Activated T-helper 1 cell treated with Interleukin-2 at 50 U/mL for 16 hours (primary cell): ENCODE results near the gene CACNA1F.

Experiments
- DNase-seq: peaks from one replicate; pipeline ENCODE4 v3.0.0-alpha.2; 2020; ENCODE audit warnings: low read depth

CACNA1F gene

DNA sequence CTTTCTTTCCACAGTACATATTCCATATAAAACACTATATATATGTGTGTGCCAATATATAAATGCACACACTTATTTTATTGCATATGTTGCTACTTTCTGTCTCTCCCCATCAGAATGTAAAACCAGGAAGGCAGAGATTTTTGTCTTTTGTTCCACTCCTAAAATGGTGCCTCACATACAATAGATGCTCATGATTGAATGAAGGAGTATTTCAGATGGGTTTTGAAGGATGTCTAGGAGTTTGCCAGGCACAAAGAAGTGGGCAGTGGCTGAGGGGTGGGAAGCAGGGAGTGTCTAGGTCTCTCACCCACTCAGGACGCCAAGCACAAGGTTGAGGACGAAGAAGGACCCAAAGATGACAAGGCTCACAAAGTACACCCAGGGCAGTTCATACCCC, 5.4 kb downstream of the CACNA1F start:
- DNase-seq: no peak

DNA sequence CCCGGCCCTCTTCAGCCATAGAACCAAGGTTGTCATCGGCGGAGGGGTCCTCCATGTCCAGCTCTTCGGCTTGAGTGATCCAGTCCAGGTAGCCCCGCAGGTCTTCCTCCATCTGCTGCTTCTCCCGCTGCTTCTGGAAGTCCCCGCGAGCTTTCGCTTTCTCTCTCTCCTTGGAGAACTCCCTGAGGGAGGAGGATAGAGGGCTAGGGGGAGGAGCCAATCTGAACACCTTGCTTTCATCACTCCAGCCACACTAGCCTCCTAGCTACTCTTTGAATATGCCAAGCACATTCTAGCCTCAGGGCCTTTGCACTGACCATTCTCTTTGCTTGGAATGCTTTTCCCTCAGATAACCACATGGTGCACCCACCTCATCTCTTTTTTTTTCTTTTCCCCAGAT, 6.2 kb downstream of the CACNA1F start:
- DNase-seq: no peak

DNA sequence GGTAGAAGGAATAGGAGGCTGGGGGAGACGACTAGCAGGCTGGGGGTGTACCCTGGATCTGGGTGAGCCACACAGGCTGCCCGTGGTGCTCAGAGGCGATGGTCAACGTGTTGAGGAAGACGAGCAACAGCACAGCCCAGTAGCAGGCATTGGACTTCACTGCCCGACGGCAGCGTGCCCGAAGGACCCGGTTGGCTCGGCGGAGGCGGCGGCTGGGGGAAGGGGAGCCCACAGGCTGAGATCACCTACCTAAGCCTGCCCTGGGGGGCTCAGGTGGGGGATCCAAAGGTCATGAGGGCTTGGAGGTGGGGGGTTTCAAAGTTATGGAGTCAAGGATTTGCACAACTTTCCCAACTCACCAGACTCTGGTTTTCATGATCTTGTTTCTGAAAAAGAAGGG, 7.3 kb downstream of the CACNA1F start:
- DNase-seq: no peak

DNA sequence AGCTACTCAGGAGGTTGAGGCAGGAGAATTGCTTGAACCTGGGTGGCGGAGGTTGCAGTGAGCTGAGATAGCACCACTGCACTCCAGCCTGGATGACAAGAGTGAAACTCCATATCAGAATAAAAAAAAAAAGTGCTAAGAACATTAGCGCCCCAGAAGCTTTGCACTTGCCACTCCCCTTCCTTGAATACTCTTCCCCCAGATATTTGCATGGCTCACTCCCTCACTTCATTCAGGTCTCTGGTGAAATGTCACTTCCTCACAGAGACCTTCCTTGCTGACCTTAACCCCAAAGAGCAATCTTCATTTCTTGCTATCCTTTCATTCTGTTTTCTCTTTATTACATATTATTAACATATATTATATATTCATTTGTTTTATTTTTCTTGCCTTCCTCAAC, 11.3 kb downstream of the CACNA1F start:
- no peak for DNase-seq

DNA sequence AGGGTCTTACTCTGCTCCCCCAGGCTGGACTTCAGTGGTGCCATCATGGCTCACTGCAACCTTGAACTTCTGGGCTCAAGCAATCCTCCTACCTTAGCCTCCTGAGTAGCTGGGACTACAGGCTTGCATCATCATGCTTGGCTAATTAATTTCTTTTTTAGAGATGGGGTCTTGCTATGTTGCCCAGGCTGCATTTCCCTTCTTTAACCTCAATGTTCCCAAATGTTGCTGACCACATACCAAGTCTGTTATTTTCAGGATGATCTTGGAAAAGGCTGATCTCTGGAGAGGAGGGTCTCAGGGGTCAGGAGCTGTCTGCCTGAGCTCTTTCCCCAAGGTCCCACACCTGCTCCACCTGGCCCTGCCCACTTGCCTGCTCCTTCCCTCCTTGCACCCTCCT, 13.0 kb downstream of the CACNA1F start:
- no peak for DNase-seq

DNA sequence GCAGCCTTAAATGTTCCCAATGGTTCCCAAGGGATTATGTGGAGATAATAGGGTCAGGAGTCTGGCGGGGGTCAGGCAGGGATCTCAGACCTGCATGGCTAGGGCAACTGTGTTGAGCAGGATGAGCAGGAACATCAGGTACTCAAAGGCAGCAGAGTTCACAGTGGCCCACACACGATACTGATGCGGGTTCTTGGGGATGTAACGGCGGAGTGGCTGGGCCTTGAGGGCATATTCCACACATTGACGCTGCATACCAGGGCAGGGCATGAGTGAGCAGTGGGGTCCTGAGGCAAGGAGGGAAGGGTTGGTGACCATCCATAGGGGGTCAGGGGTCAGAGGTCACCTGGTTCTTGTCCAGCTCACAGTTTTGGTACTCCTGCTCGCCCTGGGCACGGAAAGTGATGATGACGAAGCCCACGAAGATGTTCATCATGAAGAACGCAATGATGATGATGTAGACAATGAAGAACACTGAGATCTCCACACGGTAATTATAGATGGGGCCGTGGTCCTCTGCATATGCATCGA, 18.1 kb downstream of the CACNA1F start:
- DNase-seq: no peak

DNA sequence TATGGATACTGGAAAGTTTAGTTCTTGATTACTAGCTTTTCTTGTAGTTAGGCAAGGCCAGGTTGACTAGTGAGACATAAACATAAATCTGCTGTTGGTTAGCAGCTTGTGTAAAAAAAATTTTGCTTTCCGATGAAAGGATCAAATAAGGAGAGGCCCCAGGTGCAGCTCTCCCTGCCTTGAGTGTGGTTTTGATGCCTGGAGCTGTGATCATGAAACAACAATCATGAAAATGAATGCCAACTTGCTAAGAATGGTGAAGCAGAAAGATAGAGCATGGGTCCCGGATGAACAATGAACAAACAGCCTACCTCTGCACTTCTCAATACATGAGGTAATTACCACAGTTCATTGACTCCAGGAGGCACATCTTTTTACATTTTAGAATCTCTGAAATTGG, 18.7 kb downstream of the CACNA1F start:
- no peak for DNase-seq

DNA sequence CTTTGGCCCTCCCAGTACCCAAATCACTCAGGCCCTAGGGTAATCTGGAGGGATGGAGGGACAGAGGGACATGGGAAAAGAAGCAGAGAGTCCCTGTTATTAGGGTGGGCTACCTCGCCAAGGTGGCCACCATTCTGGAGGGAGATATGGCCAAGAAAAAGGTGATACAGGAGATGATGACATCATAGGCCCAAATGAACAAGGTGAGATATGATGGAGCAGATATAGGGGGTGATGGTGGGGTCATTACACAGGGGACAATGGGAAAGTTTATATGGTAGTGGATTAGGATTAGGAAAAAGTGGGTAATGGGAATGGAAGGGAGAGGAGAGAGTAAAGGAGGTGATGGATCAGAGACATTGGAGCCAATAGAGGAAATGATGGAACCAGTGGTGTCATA, 20.3 kb downstream of the CACNA1F start:
- DNase-seq: no peak

DNA sequence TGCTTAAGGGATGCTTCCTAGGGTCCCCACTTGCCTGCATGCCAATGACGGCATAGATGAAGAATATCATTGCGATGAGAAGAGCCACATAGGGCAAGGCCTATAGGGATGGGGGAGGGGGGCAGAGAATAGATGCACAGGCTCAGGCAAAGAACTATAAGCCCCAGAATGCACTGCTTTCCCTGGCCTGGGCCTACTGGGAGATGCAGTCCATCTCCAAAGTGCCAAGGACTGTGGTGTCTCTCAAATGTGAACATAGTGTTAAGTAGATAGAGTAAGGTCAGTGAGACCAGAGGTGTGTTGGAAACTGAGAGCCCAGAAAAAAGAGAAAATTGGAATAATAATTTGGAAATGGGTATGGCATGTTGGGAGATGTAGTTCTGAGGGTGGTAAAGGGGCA, 20.9 kb downstream of the CACNA1F start:
- DNase-seq: no peak

DNA sequence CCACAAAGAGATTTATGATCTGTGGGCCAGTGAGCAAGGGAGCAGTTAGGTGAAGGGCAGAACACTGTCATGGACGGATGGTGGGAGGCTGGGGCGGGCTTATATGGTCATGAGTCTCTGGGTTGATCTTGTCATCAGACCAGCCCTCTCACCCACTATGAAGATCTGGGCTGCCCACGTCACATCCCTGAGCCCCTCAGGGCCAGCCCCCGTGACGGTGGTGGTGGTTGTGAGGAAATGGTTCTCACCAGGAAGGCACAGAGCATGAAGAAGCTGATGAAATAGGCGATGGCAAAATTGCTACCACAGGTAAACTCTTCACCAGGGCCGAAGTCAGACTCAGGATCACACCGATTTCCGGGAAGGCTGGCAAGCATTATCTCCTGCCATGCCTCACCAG, 22.1 kb downstream of the CACNA1F start:
- DNase-seq: no peak

DNA sequence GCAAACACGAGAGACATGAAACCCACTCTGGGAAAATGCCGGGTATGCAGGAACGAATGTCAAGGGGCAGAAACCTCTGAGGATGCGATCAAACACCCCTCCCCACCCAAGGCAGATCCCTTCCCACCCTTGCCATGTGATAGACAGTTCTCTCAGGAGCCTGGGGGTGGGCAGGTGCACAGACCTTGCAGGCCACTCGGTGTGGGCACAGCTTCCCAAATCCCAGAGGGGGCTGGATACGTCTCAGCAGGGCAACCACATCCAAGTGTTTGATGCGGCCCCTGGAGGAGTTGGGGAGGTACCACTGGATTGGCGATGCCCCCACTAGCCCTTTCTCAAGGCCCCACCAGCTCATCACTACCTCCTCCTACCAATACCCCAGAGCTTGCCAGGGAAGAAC, 22.7 kb downstream of the CACNA1F start:
- DNase-seq: no peak

DNA sequence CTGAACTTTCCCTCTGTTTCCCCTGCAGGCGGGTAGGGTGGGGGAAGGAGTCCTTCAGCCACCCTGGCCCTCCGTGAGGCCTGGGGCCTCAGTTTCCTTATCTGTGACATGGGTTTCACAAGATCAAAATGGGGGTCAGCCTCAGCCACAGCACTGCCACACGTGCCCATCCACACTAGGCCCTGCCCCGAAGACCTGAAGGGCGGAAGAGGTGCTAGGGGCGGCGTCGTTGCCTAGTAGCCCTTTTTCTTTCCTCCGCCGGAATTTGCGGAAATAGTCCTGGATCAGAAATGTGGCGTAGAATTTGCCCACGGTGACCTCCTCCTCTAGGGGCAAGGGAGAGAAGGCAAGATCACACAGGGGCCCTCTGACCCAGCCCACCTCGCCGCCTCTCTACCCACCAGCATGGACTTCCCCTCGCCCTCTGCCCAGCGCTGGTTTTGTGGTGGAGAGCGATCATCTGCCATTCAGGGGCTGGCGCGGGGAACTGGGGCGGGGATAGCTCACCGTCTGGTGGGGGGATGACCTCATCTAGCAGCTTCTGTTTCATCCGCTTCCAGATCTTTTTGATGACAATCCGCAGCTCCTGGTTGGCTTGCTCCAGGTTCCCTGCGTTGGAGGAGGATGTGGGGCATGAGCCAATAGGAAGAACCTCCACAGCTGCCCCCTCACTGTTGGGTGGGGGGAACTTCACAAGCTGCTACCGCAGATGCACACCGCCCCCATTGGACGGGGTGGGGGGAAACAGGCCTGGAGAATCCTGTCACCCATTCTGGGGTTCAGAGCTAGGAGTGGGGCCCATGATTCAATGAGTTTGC, 23.5 kb downstream of the CACNA1F start:
- no peak for DNase-seq

DNA sequence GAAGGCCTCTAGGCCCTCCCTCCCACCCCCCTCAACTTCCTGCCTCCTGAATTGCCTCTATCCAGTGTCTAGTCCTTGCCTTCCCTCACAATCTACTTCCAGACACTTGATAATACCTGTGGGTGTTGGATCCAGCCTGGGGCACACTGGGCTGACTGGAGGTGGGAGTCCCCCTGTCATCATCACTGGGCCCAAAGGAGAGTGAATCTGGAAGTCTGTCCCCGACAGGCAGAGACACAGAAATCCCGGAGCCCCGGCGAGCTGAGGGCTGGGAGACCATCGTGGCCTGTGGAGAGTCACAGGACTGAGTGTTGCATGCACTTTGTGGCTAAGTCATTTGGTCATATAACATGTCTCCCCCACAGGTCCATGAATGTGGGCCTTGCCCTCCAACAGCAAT, 24.7 kb downstream of the CACNA1F start:
- no peak for DNase-seq

DNA sequence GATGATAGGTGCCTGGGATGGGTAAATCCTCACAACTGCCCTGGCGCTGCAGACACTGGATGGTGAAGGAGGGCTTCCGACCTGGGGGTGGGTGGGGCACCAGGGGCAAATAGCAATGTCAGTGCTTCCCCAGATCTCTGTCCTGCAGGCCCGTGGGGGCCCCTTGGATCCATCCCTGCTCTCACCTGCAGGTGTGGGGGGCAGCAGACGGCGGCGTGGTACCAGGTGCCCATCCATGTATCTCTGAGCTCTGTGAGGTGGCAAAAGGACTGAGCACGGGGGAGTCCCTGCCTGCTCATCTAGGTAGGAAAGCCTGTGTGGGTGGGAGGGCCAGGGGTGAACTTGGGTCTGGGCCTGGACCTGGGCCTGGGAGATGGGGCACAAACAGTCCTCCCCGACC, 26.6 kb downstream of the CACNA1F start:
- no peak for DNase-seq

DNA sequence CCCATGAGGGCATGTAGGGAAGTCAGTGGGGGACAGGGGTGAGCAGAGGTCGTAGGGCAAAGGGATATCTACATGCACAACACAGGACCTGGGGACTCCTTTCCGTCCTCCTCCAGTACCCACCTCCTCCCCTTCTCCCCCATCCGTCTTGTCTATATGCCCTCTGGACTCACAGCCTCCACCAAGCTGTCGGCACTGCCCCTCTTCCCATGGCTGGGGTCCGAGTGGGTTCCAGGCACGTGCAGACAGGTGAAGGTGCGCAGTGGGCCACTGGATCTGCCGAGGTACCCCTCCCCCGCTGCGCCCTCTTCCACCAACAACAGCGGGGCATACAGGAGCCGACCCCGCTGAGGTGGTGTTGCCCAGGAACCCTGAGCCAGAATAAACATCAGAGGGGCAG, 27.7 kb downstream of the CACNA1F start:
- no peak for DNase-seq

DNA sequence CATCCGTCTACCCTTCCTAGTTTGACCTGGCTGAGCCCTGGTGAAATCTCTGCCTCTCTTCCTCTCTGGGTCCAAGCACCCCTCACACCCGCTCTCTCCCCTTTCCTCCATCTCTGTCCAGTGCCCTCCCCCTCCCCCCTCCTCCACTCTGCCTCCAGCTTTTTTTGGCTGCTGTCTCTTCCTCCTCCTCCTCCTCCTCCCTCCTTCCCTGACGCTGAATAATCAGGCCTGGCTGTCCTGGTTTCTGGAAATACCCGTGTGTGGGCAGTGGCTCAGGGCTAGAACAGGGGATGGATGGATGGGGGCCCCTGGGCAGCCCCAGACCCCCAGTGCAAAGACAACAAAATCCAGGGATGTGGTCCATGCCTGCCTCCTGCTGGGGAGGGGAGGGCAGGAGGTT, 28.4 kb downstream of the CACNA1F start:
- DNase-seq: no peak

DNA sequence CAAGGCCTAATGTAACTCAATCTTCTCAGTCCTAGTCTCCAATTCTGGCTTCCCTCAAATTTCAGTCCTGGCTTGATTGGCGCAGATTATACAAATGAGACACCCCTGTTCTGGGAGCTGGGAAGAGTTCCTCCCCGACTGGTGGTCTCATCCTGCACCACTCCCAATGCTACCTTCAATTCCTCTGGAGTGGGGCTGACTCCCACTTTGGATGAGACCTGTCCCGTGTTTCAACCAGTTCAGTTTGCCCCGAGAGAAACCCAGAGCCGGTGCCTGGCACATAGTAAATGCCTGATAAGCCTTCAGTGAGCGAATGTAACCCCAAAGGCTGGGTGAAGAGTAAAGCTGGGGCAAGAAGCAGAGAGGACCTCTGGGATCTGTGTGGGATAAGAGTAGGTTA, 29.1 kb downstream of the CACNA1F start:
- DNase-seq: no peak

DNA sequence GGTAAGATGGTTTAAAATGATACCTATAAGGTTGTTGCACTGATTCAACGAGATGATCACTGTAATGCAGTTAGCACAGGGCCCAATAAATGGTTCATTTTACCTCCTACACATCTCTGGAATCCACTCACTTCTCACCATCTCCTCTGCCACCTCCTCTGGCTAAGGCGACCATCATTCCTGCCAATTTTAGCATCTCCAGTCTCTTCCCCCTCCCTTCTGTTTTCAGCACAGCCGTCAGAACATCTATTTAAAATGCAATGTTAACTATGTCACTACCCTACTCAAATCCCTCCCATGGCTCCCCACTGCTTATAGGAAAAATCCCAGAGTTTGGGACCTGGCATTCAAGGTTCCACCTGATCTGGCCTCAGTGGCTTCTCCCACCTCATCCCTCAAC, 29.6 kb downstream of the CACNA1F start:
- DNase-seq: no peak

DNA sequence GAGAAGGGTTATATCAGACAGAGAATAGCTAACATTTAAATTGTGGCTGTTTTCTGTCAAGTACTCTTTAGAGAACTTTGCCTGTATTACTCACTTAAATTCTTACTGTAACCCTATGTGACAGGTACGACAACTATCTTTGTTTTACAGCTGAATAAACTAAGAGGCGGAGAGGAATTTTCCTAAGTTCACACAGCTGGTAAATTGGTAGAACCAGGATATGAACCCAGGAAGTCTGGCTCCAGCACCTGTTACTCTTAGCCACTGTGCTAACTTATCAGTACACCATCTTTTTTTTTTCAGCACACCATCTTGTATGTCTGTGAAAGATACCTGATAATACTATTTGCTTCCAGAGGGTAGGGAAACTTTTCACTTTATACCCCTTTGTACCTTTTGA, 31.1 kb downstream of the CACNA1F start:
- no peak for DNase-seq

DNA sequence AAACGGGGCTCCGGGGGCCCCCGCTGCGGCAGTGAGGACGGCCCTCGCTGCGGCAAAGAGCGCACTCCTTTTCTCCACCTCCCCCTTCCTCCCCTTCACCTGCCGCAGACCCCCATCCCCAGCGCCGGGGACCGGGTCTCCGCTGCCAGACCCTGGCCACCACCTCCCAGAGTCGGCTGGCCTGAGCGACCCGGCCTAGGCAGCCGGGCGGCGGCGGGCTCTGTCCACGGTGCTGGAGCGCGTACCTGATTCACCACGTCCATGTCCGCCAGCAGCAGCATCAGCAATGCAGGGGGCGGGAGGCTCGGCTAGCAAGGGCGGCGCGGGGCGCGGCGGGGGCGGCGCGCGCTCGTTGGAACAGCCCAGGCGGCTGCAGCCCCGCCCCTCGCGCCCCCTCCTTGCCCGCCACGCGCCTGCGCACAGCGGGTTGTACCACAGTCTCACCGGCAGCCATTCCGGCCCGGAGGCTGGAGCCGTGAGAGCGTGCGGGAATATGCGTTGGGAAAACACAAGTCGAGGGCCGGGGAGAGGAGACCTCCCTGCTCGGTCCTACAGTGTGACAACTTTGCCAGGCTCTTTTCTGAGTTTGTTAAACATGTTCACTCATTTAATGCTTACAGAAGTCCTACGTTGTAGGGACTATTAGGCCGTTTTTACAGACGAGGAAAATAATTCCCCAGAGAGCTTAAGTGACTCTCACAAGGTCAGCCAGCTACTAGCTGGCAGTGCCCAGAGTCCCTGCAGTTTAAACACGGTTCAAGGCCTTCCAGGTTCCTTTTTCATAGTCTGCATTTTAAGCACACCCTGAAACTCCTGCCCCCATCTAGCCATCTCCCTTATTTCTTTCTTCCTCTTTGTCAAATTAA, 33.0 kb downstream of the CACNA1F start, which contains the start of gene SYP:
Gene SYP (minus strand): TSS at position 288 of the 866 bp plus-strand sequence. CDS start 7 bp downstream, at position 281.
- peak; percentile 82 for DNase-seq

DNA sequence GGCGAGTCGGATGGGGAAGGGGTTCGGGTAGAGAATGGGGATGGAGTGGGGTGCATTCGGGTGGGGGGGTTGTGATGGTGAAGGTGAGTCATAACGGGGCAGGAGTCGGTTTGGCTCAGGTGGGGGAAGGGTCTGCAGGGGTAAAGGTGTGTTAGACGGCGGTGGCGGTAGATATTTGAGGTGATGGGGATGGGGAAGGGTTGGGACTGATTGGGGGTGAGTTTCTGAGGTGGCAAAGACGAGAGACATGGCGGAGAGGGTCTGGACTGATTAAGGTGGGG, 33.9 kb downstream of the CACNA1F start:
- DNase-seq: no peak

DNA sequence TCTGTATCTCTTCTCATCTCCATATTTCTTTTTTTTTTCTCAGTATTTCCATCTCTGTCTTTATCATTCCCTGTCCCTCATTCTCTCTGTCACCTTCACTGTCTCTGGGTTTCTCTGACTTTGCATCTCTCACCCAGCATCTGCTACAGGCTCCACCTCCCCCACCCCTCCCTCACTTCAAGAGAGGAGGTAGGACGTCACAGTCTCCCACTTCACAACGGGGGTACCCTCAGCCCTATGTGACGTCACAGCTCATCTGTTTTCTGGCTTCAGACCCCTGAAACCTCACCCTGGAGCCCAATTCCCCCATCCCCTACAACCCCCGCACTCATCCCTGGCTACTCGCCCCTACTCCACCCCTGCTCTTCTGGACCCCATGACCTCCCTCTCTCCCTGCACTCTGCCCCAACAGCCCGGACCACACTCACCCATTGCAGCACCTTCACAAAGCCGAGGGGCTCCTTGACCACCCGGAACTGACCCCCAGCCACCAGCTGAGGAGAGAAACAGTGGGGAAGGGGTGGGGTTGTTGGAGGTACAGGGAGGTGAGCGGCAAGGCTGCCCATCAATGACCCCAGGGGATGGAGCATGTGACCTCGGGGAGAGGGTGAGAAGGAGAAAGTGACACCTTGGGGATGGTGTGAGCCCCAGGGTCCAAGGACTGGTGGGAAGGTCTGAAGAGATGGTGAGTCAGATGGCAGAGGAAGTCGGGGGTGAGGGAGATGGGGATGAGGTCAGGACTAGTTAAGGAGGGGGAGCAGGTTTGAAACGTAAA, 34.4 kb downstream of the CACNA1F start:
- DNase-seq: no peak
